AG08395 (cell line): ENCODE measurements around the gene EEIG2.

Experiments
- DNase-seq: peaks from one replicate; pipeline ENCODE4 v3.0.0; 2012; ENCODE audit warnings: mixed read lengths, low spot score

Gene EEIG2

DNA sequence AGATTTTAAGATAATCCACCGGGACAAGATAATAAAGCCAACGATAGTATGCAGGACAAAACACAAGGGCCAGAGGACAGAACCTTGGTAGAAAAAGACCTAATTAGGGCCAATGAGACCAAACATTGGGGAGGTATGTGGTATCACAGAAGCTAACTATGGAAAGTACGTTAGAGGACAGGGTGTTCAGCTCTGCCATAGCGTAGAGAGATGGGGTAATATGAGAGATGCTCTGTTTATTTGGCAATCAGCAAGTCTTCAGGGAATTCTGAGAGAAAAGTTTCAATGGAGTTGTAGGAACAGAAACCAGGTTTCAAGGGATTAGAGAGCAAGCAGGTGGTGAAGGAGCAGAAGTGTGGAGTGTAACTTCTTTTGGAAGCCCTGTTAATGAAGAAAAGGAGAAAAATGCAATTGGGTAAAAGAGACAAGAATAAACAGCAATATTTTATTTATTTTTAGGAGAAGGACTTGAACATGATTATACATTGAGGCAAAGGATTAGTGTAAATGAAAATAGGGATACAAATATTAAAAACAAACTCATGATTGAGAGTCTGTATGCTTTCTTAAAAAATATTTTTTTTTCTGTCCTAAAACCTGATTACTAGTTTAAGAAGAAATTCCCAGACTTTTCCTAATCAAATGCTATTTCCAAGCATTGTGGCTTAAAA lies 24.0 kb downstream of the EEIG2 start:
- DNase-seq, result no peak

DNA sequence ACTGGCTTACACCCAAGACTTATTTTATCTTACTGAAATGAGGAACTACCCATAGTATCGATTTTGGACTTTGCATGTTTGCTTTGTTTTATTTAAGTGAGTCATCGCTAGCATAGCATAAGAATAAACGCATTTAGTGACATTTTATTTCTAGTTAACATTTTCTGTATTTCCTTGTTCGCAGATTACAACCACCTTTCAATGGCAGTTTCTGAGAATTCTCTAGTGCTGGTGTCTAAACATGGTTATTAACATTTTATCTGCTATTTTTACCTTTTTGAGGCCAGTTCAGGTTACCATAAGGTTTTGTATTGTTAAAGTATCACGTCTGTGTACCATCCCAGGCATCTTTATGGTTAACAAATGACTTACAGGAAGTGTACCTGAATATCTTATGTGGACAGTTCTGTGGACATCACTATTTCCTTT lies 24.5 kb downstream of the EEIG2 start:
- DNase-seq, result no peak

GRCh38 chr1:108585313-108585712 lies 25.4 kb downstream of the EEIG2 start:
- no peak for DNase-seq

- no peak for DNase-seq
These were observed 30.5 kb downstream of the EEIG2 start for GRCh38 chr1:108590441-108590840.

DNA sequence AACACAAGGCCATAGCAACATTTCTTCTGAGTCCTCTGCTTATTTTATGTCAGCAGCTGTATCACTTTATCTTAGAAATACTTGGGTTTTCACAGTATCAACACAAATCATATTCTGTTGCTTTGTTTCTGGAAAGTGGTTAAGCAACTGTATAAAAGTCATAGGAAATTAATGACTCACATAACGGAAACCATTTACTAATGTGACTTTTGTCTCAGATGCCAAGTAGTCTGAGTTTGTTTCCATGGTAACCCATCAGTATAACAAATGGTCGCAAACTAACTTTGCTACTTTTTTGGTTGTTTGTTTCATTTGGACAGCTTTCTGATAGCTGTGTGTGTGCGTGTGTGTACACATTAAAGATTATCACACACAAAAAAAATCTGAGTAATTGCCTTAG lies 31.1 kb downstream of the EEIG2 start:
- DNase-seq, result peak; percentile 82

DNA sequence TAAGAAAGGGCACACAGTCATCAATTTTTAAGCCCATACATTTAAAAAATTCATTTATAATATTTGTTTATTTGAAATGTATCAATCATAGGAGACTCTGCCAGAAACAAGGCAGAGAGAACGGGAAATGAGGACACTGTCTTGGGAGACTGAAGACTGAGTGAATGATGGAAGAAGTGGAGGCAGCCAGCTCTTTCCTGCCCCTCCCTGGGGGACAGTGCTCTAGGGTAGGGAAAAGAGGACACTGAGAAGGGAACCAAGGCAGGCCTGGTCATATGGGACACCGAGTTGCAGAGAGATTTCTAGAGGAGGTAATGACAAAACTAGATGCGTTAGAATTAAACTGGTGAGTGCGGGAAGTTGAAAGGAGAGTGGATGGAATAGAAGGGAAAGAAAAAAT lies 31.6 kb downstream of the EEIG2 start:
- DNase-seq, result no peak

DNA sequence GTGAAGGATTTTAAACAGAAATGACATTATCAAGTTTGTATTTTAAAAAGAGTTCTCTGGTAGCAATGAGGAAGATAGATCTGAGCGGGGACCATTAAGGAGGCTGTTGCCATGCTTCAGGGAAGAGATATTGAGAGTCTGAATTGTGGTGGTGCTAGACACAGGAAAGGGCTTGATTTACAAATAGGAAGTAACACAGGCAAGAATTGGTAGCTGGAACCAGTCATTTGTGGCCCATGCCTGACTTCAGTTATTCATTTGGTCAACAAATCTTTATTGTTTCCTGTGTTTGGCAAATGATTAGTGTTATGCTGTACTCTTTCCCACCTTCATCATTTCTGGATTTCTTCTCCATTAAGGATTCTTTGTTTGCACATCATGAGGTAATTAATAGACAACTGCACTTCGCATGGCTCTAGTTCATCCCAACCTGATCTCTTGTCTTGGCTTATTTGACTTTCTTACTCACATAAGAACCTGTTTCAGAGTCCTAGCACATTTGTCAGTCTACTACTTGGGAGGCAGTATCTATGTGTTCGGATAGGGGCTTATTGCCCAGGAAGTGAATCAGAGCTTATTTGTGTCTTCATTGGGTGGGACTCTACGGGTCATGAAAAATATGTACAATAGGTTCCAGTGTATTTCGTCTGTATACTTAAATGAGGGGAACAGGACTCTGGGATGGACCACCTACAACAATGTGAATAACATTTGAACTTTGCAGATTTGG lies 32.3 kb downstream of the EEIG2 start:
- DNase-seq, result no peak

GRCh38 chr1:108593448-108593847 lies 33.5 kb downstream of the EEIG2 start:
- DNase-seq, result no peak

- DNase-seq, result no peak
These were observed 35.6 kb downstream of the EEIG2 start for GRCh38 chr1:108595507-108595906.

- DNase-seq, result no peak
These were observed 37.1 kb downstream of the EEIG2 start for GRCh38 chr1:108597041-108597440.

- no peak for DNase-seq
These were observed 38.4 kb downstream of the EEIG2 start for GRCh38 chr1:108598340-108598739.

DNA sequence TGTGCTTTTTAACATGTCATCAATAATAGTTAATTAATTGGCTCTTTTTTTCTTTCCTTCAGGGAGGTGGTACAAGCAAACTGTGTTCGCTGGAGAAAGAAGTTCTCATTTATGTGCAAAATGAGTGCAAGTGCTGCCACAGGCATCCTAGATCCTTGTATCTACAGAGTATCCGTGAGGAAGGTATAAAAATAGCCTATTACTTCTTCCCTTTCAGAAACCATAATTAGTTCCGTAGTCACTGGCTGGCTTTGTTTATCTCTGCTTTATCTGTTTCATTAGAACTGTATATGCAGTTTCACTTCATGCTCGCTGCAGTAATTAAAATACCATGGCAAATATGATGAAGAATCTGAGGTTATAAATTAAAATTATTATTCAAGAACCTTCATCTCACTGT lies 40.6 kb downstream of the EEIG2 start:
- DNase-seq, result no peak

DNA sequence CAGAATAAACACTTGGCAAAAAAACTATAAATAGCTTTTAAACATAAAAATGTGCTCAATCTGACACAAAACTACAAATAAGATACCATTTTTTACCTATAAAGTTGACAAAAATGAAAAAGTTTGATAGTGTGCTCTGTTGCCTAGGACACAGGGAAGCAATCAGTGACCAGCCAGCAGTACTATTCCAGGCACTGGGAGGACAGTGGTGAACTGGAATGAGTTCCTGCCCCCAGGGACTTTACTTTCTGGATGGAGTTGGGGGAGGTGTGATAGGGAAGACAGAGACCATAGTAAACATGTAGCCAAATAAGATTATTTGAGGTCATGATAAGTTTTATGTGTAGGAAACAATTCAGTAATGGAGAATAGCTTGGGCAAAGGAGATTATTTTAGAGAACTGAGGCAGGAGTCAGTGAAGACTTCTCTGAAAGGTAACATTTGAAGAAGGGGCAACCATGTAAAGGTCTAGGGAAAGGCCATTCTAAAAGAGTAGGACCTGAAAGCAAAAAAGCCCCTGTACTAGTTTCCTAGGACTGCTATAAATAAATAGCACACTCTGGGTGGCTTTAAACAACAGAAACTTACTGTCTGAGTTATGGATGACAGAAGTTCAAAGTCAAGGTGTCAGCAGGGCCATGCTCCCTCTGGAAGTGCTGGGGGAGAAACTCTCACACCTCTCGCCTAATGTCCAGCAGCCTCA lies 42.0 kb downstream of the EEIG2 start:
- peak; percentile 7 for DNase-seq

- no peak for DNase-seq
These were observed 45.7 kb downstream of the EEIG2 start for GRCh38 chr1:108605633-108606032.

DNA sequence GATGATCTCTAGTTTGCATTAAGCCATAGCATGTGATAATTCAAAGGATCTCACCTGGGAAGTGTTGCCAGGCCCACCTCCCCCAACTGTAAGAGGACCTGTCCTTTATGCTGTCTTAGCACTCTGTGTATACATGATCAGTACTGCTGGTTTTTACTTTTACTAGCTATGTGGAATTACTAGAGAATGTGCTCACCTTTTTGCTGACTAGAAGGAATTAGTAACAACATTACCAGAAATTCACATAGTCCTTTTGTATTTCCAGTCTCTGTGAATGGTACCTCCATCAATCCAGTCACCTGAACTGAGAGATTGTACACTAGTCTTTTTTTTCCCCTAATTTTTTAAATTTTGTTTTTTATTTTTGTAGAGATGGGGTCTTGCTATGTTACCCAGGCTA lies 46.6 kb downstream of the EEIG2 start:
- no peak for DNase-seq

DNA sequence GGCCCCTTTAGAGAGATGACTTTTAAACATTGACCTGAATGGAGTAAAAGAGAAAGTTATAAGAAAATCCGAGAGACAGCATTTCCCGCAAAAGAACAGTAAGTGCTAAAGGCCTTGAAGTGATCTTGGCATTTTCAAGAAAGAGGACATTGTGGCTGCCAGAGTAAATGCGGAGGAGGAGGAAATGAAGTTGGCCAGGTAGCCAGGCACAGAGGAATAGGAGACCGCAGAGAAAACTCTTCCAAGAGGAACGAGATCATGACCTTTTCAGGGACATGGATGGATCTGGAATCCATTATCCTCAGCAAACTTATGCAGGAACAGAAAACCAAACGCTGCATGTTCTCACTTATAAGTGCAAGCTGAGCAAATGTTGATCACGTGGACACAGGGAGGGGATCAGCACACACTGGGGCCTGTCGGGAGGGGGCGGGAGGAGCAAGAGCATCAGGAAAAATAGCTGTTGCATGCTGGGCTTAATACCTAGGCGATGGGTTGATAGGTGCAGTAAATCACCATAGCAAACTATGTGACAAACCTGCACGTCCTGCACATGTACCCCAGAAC lies 49.7 kb downstream of the EEIG2 start:
- no peak for DNase-seq
